Measurements from ENCODE around the gene DNMT1. TPM values are rescaled to one million over a fixed set of nuclear protein-coding genes. Genes with fewer than 3 reads are reported as not detected.

Gene DNMT1
- polyA plus RNA-seq, 1 donor (not counting 4 experiments of a cell fraction or from before 2014, with no cell fraction given), result 52.0 TPM

GRCh38 chr19:10195199-10195519 lies 406 bp upstream of the DNMT1 start:
- peak overlapping the region; percentile 92 for H2AFZ ChIP-seq (ENCODE audit: control insufficient read depth, low read length)
- dilution Hi-C loops (cut with MboI; ENCODE audit: extremely low pct_ligation_motif_present, low sequenced_read_pairs), result no loop called here
- peaks cover 11% of the 10 kb centered on the region for H3K4me1 ChIP-seq (ENCODE audit: control insufficient read depth, extremely low read depth, insufficient read depth, low read length)
- H3K9me1 ChIP-seq (ENCODE audit: control insufficient read depth, extremely low read depth, insufficient read depth, low read length), result no peaks in the 10 kb centered on the region
- peak overlapping the region; percentile 73 for H3K4me2 ChIP-seq (ENCODE audit: control insufficient read depth, extremely low read depth, insufficient read depth, low read depth, low read length)
- H3K27ac ChIP-seq (ENCODE audit: control insufficient read depth, insufficient read depth, low read length), result peak overlapping the region; percentile 31
- H3K36me3 ChIP-seq (ENCODE audit: control insufficient read depth in 2 of 2, extremely low read depth in 1 of 2, insufficient read depth in 2 of 2, low read length in 2 of 2), result peaks cover 0 to 7% of the 10 kb centered on the region in 2 experiments
- H3K27me3 ChIP-seq (ENCODE audit: control insufficient read depth, extremely low read depth, insufficient read depth, low read length), result no peaks in the 10 kb centered on the region
- no peak for FAIRE-seq
- H3K4me3 ChIP-seq (ENCODE audit: control insufficient read depth in 2 of 3, extremely low read depth in 1 of 3, insufficient read depth in 2 of 3, low read depth in 1 of 3, low read length in 3 of 3), result peak overlapping the region; percentile 69 to 85 (median 81)
- H3K9me3 ChIP-seq (ENCODE audit: control insufficient read depth, low read depth, low read length), result no peaks in the 10 kb centered on the region
- TF ChIP-seq EZH2 (IDR thresholded peaks at IDR 0.05; ENCODE audit: low read length), result no peak
- no peak for TF ChIP-seq CTCF (optimal IDR thresholded peaks at IDR 0.05 in 1 of 3, IDR thresholded peaks at IDR 0.05 in 1 of 3, conservative IDR thresholded peaks at IDR 0.05 in 1 of 3; ENCODE audit: extremely low read depth in 1 of 3, insufficient read depth in 2 of 3, low read length in 3 of 3)
- peaks cover 42% of the 10 kb centered on the region for H3K79me2 ChIP-seq (ENCODE audit: control insufficient read depth, insufficient read depth, low read length)
- DNase-seq (ENCODE audit: low read depth, low spot score), result no peak
- H3K9ac ChIP-seq (ENCODE audit: control insufficient read depth, extremely low read depth, insufficient read depth, low read length), result peak overlapping the region; percentile 88
- peaks cover 5% of the 10 kb centered on the region for H4K20me1 ChIP-seq (ENCODE audit: control insufficient read depth, extremely low read depth, insufficient read depth, low read length)

GRCh38 chr19:10193790-10194499 lies 808 bp downstream of the DNMT1 start:
- peak; percentile 9 for FAIRE-seq

More at GRCh38 chr19:10193790-10194499, 808 bp downstream of the DNMT1 start:
- H3K79me2 ChIP-seq (ENCODE audit: control insufficient read depth, insufficient read depth, low read length), result peaks cover 54% of the 10 kb centered on the region
- H4K20me1 ChIP-seq (ENCODE audit: control insufficient read depth, extremely low read depth, insufficient read depth, low read length), result peaks cover 10% of the 10 kb centered on the region
- peaks cover 0 to 15% of the 10 kb centered on the region in 2 experiments for H3K36me3 ChIP-seq (ENCODE audit: control insufficient read depth in 2 of 2, extremely low read depth in 1 of 2, insufficient read depth in 2 of 2, low read length in 2 of 2)
- no peaks in the 10 kb centered on the region for H3K27me3 ChIP-seq (ENCODE audit: control insufficient read depth, extremely low read depth, insufficient read depth, low read length)
- peak overlapping the region; percentile 91 for H2AFZ ChIP-seq (ENCODE audit: control insufficient read depth, low read length)
- H3K4me2 ChIP-seq (ENCODE audit: control insufficient read depth, extremely low read depth, insufficient read depth, low read depth, low read length), result peak overlapping the region; percentile 73
- no peaks in the 10 kb centered on the region for H3K9me1 ChIP-seq (ENCODE audit: control insufficient read depth, extremely low read depth, insufficient read depth, low read length)
- H3K4me3 ChIP-seq (ENCODE audit: control insufficient read depth in 2 of 3, extremely low read depth in 1 of 3, insufficient read depth in 2 of 3, low read depth in 1 of 3, low read length in 3 of 3), result peak overlapping the region; percentile 69 to 85 (median 81)
- peak overlapping the region; percentile 72 for H3K27ac ChIP-seq (ENCODE audit: control insufficient read depth, insufficient read depth, low read length)
- peaks cover 11% of the 10 kb centered on the region for H3K4me1 ChIP-seq (ENCODE audit: control insufficient read depth, extremely low read depth, insufficient read depth, low read length)
- no peaks in the 10 kb centered on the region for H3K9me3 ChIP-seq (ENCODE audit: control insufficient read depth, low read depth, low read length)
- DNase-seq (ENCODE audit: low read depth, low spot score), result no peak
- H3K9ac ChIP-seq (ENCODE audit: control insufficient read depth, extremely low read depth, insufficient read depth, low read length), result peak overlapping the region; percentile 88
- TF ChIP-seq CTCF (optimal IDR thresholded peaks at IDR 0.05 in 1 of 3, IDR thresholded peaks at IDR 0.05 in 1 of 3, conservative IDR thresholded peaks at IDR 0.05 in 1 of 3; ENCODE audit: extremely low read depth in 1 of 3, insufficient read depth in 2 of 3, low read length in 3 of 3) (no peak), EZH2 (IDR thresholded peaks at IDR 0.05; ENCODE audit: low read length) (no peak)
- dilution Hi-C loops (cut with MboI; ENCODE audit: extremely low pct_ligation_motif_present, low sequenced_read_pairs), result no loop called here
